ENCODE data around the gene RAPGEF4.

The RAPGEF4 gene

DNA sequence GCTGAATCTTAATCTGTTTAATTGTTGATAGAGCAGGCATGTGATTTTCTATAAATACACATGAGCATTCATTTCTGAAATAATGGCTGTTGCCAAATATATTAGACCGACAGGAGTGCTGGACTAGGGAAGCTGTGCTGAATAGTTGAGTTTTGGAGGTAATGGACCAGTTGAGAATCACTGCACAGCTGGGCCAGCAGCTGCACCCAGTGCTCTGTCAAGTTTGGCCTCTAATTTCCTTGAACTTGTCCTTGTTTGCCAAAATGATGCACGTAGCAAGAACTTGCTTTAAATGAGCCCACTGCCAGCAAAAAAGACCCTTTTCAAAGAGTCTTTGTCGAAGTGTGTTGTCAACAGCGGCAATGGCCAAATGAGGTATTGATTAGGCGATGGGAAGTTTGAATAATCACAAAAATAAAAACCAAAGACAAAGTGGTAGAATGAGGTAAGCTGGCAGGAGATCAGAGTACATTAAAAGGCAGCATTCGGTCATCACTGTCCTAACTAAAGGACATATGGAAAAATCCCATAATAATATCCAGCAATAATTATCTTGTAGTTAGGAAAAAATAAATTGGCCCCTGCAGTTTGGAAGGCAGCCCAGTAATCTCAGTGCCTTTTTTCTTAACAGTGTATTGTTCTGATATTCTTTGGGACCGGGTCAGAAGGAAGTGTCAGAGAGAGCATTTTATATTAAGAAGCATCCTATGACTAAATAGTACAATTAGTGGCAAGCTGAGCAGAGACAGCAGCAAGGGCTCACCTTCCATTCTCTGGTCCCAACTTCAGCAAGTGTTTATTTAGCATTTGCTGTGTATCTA lies 126.2 kb downstream of the RAPGEF4 start:
- DNase-seq (ENCODE audit: low read depth) = no peak

DNA sequence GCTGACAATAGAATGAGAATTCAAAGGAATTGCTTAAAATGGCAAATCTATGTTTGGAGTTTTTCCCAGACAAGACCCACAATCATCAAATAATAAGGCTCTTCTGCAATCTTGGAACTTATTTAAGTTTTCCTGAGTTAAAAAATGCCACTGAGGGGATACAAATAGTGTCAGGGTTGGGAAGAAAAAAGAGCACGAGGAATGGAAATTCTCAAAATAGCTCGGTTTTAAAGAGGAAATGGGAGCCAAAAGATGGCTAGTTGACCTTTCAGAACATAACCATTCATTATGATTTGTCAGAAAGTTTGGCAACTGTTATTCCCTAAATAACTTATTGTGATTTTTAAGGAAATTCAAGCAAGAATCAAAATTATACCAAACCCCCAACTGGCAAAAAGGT lies 127.7 kb downstream of the RAPGEF4 start:
- no peak for DNase-seq (ENCODE audit: low read depth)

DNA sequence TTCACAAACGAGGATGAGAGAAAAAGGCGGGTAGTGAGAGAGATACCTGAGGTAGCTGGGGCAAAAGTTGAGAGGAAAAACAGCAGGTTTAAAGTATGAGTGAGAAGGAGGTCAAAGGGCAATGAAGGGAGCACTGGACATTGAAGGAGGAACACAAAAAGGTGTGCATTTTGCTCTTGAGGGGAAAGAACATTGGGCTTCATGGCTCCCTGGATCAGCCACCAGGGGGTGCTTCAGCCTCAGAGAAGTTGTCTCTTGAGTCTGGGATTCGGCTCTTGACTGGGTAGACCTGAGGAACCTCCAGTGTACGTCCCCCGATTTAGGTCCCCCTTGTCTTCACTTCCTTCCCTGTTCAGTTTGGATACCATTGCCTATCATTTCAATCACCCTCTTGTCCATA lies 128.5 kb downstream of the RAPGEF4 start:
- no peak for DNase-seq (ENCODE audit: low read depth)

DNA sequence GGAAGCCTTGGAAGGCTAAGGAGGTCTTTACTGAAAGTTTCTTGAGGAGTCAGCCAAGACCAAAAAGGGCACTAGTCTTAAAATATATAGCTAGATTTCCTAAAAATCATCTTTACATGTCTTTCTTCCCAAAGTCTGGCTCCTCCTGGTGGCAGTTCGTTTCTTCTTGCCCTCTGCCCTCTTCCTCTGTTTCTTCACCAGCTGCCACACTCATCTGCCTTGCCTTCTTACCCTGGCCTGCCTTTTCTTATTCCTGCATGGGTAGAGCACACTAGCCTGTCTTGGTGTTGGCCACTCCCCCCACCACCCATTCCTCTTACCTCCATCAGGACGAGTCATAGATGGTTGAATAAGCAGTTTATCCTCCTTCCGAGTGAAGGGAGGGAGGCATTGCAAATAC lies 129.8 kb downstream of the RAPGEF4 start:
- DNase-seq (ENCODE audit: low read depth) = no peak

DNA sequence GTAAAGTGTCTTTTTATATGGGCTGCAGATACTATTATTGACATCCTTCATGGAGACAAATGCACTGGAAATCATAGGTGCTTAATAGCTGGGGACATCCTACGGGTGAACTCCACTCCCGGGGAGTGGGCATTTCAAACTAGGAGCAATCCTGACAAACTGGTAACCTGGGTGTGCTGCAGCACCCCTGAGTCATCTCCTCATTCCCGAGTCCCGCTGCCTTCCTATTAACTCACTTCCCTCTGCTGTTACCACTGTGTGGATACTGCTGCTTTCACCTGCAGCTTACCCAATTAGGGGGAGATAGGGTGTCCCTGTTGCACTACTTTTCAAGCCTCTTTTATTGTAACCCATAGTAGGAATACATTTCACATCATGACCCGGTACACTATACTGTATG lies 134.2 kb downstream of the RAPGEF4 start:
- no peak for DNase-seq (ENCODE audit: low read depth)

DNA sequence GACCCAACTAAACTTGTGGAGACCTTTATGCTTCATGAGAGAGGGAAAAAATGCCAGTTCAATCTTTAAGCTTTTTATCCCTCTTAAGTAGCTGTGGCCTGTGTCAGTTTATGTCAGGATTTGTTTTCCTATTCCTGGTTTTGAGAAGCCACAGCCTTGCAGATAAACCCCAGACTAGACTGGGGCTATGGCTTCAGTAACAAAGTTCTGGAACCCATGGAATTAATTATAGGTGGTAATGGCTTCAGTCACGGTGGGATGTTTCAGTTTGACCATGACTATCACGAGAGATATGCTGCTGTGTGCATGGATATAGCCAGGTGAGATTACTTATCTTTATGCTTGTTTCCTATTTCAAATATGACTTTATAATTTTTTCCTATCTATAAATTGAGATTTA lies 134.8 kb downstream of the RAPGEF4 start:
- no peak for DNase-seq (ENCODE audit: low read depth)

DNA sequence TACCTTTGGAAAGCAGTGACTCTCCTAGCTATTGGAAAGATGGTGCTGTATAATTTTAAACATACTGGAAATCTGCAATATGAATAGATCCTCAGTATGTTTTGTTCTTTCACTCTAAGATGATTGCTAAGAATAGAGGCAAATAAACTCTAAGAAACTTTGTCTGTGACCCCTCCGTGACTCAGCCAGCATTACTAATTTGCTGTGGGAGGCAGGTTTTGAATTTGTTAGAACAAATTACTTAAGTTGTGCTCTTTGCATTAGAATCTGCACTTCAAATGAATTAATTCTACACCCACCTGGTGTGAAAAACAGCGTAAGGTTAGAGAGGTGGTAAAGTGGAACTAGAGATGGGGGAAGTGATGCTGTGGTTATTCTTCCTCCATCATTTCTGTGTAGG lies 142.2 kb downstream of the RAPGEF4 start:
- no peak for DNase-seq (ENCODE audit: low read depth)

DNA sequence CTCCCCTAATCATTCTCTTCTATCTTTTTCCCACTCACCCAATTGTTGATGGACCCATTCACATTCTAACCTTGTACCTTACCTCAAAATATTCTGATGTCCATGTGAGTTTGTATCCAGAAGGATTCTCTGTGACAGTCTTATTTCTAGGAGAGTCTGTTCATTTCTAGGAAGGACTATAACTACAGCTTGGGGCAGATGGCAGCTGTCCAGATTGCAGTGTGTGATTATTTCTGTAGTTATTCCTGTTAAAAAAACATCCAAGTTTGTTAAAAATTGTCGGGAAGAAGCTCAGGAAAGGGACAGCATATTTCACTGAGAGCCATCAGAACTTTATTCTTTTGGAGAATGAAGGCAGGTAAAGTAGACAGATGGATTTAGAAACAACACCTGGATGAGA lies 142.6 kb downstream of the RAPGEF4 start:
- no peak for DNase-seq (ENCODE audit: low read depth)

DNA sequence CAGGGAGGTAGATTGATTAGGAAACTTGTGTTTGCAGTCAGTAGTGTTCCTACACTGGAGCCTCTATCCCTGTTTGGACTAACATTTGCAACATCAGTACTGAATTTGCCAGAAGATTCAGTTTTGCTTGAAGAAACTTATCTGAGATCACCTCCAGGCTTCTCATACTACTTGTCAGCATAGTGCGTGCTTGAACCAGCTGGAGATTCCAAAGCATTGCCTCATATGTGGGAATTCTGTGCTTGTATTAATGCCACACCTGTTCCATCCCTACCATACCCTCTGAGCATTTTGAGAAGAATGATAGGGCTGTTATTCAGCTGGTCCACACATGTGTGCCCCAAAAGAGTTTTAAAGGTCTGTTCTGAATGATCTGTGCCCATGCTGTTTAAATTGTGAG lies 148.7 kb downstream of the RAPGEF4 start:
- no peak for DNase-seq (ENCODE audit: low read depth)

DNA sequence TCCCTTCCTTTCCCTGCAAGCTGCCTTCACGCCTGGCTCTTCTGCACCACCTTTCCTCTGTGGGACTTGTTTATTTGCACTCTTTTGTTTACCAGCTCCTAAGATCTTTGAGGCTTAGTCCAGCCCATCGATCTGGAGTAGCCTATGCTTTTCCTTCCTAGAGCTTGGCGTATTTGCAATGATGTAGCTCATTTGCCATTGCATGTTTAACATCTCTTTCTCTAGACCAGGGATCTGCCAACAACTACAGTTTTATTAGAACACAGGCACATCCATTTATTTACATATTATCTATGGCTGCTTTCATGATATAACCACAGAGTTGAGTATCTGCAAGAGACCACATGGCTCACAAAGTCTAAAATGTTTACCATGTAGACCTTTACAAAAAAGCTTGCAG lies 150.4 kb downstream of the RAPGEF4 start:
- DNase-seq (ENCODE audit: low read depth) = no peak

DNA sequence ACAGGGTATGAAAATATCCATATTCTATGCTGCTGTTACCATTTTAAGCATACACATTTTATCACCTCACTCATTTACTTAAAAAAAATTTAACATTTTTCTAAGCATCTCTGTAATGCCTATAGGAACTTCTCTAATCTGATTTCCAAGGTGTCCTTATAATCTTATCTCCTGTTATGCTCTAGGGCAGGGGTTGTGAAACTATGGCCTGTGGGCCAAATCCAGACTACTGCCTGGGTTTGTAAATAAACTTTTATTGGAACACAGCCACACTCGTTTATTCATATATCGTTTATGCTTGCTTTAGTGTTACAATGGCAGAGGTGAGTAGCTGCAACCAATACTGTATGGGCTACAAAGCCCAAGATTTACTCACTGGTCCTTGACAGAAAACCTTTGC lies 151.6 kb downstream of the RAPGEF4 start:
- DNase-seq (ENCODE audit: low read depth) = no peak

DNA sequence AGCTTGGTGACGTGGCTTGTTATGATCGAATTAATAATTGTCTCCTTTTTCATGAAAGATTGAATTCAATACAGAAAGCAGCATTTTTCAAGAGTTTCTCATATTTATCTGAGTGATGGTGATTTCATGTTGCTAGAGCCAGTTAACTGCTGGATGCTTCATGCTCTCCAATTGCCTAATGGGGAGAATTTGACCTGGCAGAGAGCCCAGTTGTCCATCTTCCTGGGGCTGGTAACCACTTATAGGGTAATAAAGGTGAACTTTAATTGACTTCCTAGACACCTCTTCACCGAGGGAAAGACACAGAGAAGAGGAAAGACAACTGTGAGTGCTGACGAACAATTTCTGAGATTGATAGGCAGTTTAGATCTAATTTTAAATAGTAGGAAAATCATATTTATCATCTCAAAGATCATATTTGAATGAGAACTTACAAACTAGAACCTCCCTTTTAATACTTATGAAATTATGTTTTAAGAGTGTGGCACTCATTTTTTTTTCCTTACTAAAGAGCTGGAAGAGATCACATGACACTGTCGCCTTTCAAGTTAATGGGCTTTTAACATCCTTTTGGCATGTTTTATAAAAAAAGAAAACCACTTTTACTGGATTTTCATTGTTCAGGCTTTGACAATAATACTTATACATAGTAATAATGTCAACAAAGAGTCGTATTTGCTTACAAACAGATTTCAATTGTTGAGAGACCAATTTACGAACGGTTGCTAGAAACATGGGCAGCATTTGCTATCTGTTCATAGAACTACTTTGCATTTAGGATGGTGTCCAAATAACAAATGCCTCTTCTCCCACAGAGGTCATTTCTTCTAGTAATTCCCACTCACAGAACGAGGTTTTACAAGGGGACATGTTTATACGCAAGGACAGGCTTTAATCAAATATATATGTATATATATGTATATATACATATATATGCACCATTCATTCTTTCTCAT lies 153.3 kb downstream of the RAPGEF4 start:
- DNase-seq (ENCODE audit: low read depth) = no peak

DNA sequence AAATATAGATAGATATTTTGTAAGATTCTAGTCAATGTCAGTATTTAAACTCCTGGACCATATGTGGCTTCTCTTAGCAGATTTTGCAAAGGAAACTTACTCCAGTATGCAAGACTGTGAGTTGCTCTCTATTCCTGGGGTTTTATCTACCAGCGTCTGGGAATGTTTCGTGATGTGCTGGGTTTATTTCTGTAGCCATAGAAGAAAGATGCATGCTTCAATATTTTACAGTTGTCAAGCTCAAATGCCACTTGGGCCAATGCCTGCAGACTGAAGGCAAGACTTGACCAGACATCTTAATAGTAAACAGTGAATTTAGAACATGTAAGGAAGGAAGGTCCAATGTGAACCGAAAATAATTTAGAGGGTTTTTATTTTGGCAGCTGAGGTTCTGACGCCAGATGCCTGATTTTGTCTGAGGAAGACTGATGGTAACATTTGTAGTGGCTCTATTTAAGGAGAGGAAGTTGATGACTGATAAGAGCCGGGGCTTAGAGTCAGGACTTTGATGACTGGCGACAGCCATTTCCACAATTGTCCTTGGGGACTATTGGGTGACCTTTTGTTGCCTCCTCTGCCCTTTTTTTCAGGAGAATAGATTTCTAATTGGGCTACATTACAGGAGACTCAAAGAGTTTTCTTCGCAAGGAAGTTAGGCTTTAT lies 154.3 kb downstream of the RAPGEF4 start:
- no peak for DNase-seq (ENCODE audit: low read depth)

DNA sequence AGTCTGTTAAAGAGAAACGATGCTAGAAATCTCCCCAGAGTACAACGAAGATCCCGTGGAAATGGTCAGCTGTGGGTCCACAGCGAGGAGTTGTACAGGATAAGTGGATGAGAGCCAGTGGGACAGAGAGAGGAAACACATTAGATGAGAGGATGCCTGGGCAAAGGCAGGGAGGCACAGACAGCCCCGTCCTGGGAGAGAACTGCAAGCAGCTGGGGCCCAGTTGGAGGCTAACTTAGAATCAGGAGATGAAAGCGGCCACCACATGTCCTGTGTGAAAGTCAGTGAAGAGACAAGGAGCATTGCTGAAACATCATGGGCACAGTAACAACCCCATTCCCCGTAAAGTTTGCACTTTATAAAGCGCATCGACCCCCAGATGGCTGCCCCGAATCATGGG lies 157.5 kb downstream of the RAPGEF4 start:
- no peak for DNase-seq (ENCODE audit: low read depth)

DNA sequence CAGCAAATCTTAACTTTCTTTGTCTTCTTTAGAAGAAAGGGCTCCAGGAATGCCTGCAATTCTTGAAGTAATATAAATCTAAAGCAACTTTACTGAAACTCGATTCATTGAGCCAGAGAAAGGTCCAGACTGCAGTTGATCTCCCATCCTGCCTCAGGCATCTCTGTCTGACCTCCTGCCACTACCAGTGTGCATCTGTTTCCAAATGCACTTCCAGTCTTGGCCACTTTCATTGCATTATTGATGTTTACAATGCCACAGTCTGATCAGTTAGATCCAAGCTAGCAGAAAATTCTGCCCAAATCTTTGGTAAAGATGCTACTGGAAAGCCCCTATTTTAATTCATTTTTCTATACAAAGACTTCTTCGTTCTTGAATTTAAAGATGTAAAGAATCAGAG lies 158.0 kb downstream of the RAPGEF4 start:
- DNase-seq (ENCODE audit: low read depth) = no peak

DNA sequence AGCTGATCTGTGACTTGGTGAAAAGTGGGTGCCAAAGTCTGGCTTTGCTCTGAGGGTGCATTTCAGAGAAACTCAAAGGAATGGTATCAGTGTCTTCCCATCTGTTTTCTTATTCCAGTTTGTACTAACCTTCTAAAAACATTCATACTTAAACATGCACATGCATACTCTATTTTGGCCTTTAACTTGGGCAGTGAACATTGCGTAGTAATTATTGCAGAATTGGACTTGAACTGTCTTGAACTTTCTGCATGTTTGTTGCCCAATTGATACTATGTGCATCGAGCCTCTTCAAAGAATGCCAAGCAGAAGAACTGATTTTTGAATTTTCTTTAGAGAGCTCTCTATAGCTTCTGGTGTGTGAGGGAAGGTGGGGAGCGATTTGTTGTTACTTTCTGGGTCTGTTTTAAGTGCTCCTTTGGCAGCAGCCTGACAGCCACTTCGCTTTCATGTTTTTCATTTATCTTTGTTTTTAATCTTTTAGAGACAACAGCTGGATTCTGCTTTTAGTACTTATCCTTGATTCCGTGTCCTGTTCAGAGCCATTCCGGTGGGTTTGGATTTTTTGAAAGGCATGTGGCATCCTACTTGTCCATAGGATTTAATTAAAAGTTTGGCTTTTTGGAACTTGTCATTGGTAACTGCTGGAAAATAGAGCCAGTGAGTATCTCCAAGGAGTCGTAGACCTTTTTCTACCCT lies 159.2 kb downstream of the RAPGEF4 start:
- DNase-seq (ENCODE audit: low read depth) = no peak

DNA sequence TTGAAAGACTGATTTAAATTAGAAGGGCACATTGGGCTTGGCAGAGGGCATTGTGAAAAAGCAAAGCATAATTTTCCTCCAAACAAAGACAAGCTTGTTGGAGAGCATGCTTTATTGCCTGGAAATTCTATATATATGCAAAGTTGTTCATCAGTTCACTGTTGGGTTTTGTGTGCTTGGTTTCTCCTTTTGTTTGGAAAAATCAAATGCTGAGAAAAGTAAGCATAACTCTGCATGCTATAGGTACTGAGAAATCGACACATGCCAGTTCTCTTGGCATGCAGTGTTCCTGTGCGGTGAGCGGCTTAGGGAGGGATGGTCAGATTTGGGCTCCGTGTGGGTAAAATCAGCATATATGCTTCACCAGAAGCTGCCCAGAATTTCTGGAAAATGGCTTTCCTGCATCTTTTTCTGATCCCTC lies 161.0 kb downstream of the RAPGEF4 start:
- DNase-seq (ENCODE audit: low read depth) = no peak

DNA sequence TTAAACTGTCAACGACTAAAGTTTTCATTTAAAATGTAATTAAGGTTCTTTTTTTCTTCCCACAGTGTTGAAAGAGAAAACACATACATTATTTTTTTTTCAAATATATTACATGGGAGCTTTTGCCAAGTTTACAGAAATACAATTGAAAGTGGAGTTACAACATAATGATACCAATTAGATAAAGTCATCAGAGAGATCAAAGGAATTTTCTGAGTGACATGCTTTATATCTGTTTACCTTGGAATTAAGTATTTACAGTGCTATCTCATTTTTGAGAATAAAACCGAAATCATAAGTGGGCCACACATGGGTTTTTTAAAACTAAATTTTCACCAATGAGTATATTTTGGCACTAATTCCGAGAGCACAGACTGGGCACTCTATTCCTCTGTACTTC lies 165.2 kb downstream of the RAPGEF4 start:
- no peak for DNase-seq (ENCODE audit: low read depth)

DNA sequence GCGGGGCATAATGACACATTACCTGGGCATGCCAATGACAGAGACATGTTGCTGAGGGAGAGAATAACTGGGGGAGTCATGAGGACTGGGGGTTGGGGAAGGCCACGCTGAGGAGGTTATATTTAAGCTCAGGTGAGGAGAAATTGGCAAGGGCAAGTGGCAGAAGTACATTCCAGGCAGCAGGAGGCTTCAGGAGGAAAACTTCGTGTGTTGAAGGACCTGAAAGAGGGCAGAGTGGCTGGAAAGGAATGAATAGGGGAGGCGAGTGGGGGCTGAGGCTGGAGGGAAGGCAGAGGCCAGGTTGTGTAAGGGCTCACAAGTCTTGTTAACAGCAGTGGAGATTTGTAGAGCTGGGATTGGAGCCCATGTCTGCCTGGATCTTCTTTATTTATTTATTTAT lies 166.3 kb downstream of the RAPGEF4 start:
- DNase-seq (ENCODE audit: low read depth) = no peak

DNA sequence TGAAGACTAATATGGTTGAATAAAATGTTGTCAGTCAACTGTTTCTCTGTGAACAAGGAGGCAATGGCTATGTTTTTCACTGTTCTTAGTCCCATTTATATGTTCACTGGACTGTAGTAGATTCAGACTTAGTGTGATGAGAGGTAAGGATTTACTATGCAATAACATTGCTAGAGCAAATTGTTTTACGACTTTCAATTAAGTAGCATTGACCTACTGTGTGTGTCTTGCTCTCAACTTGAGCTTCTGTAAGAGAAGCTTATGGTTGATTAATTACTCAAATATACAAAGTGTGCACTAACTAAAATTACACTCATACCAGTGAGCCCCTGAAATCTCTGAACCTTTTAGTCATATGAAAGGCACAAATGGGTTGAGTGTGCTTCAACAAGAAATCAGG lies 168.6 kb downstream of the RAPGEF4 start:
- no peak for DNase-seq (ENCODE audit: low read depth)

DNA sequence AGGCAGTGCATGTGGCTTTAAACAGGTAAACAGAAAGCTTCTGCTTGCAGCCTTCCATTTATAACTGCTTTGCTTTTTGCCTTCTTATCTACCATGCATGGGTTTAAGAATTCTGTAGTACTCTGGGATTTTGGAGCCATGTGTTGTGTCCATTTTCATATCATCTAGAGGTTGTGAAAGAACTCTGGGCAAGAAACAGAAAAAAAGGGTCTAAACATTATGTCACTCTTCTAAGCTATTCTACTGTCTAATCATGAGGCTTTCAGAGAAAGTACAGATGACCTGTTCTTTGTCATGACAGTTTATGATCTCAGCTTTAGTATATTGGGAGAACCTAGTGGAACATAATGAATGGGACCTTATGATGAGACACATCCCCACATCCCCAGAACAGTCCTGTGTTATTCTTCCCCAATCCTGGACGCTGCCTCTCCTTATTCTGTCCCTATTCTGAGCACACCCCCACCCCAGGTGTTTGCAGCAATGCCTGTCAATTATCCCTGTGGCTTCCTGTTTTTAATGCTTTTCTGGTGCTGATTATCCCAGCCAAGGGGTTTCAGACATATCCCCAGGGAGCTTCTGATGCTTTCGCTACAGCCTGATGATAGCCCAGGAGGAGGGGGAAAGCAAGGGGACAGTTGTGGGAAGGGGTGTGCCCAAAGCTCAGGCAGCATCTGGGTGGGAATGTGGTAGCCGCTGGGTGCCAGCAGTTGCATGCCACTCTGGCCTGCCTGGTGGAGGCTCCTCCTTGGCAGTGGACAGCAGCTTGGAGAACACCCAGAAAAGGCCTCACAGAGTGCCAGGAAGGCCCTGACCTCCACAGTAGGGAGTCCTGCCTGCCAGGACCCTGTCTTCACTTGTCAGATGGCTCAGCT lies 170.5 kb downstream of the RAPGEF4 start:
- no peak for DNase-seq (ENCODE audit: low read depth)

Measured in activated T-helper 1 cell treated with Interleukin-2 at 50 U/mL for 16 hours (primary cell).